GM23338 (cell line): Measurements from ENCODE around the gene FYN. TPM values are rescaled to one million over a fixed set of nuclear protein-coding genes. Genes with fewer than 3 reads are reported as not detected.

Experiments used
- ATAC-seq: fragments of 200-7000 bp; cut with Tn5 transposase; 3 replicates; pipeline ENCODE4 v1.9.1; 2020
- DNase-seq: peaks from one replicate; pipeline ENCODE4 v3.0.0-alpha.2; 2015; ENCODE audit warnings: low spot score
- H2AFZ ChIP-seq: fragments of 200-600 bp; sonication (generic); 2 replicates; pipeline ENCODE4 v1.8.0; 2016; ENCODE audit warnings: antibody characterized with exemption, mild to moderate bottlenecking, moderate library complexity
- H3F3A ChIP-seq: fragments of 200-600 bp; sonication (generic); replicated peaks from 2 replicates; pipeline ENCODE4 v1.8.0; 2017; ENCODE audit warnings: antibody characterized with exemption, mixed run types, low read depth
- H3K27ac ChIP-seq: fragments of 200-600 bp; sonication (generic); 2 replicates; pipeline ENCODE4 v1.6.1; 2016; ENCODE audit warnings: low read depth
- H3K27me3 ChIP-seq: fragments of 200-600 bp; sonication (generic); 2 replicates; pipeline ENCODE4 v1.8.0; 2016; ENCODE audit warnings: mild to moderate bottlenecking, mixed run types, moderate library complexity; ENCODE audit not compliant: insufficient read depth
- H3K36me3 ChIP-seq: fragments of 200-600 bp; sonication (generic); 2 replicates; pipeline ENCODE4 v1.8.0; 2016; ENCODE audit warnings: mild to moderate bottlenecking; ENCODE audit not compliant: insufficient read depth
- H3K4me1 ChIP-seq: fragments of 200-600 bp; sonication (generic); 2 replicates; pipeline ENCODE4 v1.8.0; 2016; ENCODE audit warnings: mild to moderate bottlenecking, moderate library complexity; ENCODE audit not compliant: insufficient read depth
- H3K4me2 ChIP-seq: fragments of 200-600 bp; sonication (generic); 2 replicates; pipeline ENCODE4 v1.7.1; 2017; ENCODE audit warnings: mixed run types
- H3K4me3 ChIP-seq: fragments of 200-600 bp; sonication (generic); 2 replicates; pipeline ENCODE4 v1.6.1; 2016; ENCODE audit warnings: mixed run types
- H3K79me2 ChIP-seq: fragments of 200-600 bp; sonication (generic); replicated peaks from 2 replicates; pipeline ENCODE4 v1.8.0; 2017; ENCODE audit warnings: mild to moderate bottlenecking; ENCODE audit not compliant: insufficient read depth
- H3K9me2 ChIP-seq: fragments of 200-600 bp; sonication (generic); 2 replicates; pipeline ENCODE4 v1.8.0; 2017; ENCODE audit not compliant: insufficient read depth
- H4K20me1 ChIP-seq: fragments of 200-600 bp; sonication (generic); replicated peaks from 2 replicates; pipeline ENCODE4 v1.8.0; 2017; ENCODE audit warnings: mild to moderate bottlenecking; ENCODE audit not compliant: insufficient read depth
- H3K27ac Mint-ChIP-seq: 2 replicates; pipeline ENCODE4 v1.8.0; 2020; ENCODE audit warnings: inconsistent platforms, mild to moderate bottlenecking, moderate library complexity, mixed read lengths
- H3K27me3 Mint-ChIP-seq: 3 replicates; pipeline ENCODE4 v1.8.0; 2022; ENCODE audit warnings: low read depth, mild to moderate bottlenecking, moderate library complexity, mixed read lengths, inconsistent platforms; ENCODE audit not compliant: insufficient read depth, poor library complexity
- H3K36me3 Mint-ChIP-seq: 3 replicates; pipeline ENCODE4 v1.8.0; 2021; ENCODE audit warnings: low read depth, mild to moderate bottlenecking, inconsistent platforms, moderate library complexity, mixed read lengths
- H3K4me1 Mint-ChIP-seq: 3 replicates; pipeline ENCODE4 v1.8.0; 2020; ENCODE audit warnings: mild to moderate bottlenecking, inconsistent platforms, mixed read lengths
- H3K4me3 Mint-ChIP-seq: 3 replicates; pipeline ENCODE4 v1.8.0; 2021; ENCODE audit warnings: moderate library complexity, mild to moderate bottlenecking, inconsistent platforms, mixed read lengths
- H3K9me3 Mint-ChIP-seq: 3 replicates; pipeline ENCODE4 v1.8.0; 2020; ENCODE audit warnings: moderate library complexity, mild to moderate bottlenecking, inconsistent platforms, mixed read lengths
- CTCF ChIP-seq, 2 experiments: fragments of 200-600 bp in 1 of 2; sonication (generic) in 1 of 2; conservative IDR thresholded peaks; 2 replicates each; pipeline versions ENCODE4 v1.5.1 to v1.6.1; 2016 to 2017; ENCODE audit warnings: antibody characterized with exemption in 2 of 2, low read depth in 2 of 2, mild to moderate bottlenecking in 2 of 2, moderate library complexity in 1 of 2
- JUNB ChIP-seq: IDR thresholded peaks from one replicate; pipeline ENCODE4 v1.6.1; 2016; ENCODE audit warnings: antibody characterized with exemption; ENCODE audit not compliant: unreplicated experiment
- REST ChIP-seq: IDR thresholded peaks from one replicate; pipeline ENCODE4 v1.6.1; 2018; ENCODE audit warnings: antibody characterized with exemption; ENCODE audit not compliant: unreplicated experiment
- ZNF462 ChIP-seq: fragments of 250-450 bp; sonication (Bioruptor Pico); IDR thresholded peaks from 2 replicates; pipeline ENCODE4 v1.5.0; 2020; ENCODE audit warnings: mild to moderate bottlenecking, moderate library complexity
- polyA plus RNA-seq: library from polyadenylated mRNA; unstranded; fragments of >200 nt; fragmentation: Nextera tagmentation; extraction: Ambion mirVana; gene quantifications from 2 replicates; pipeline ENCODE4 v1.2.1, GENCODE V29; 2016
- total RNA-seq: library from RNA; depleted of rRNA; stranded (reverse); fragments of >200 nt; shearing (Covaris generic); gene quantifications from 2 replicates; pipeline ENCODE4 v1.2.3, GENCODE V29; 2014

The FYN gene
- total and polyA plus RNA-seq, 2 experiments from 2014 or later, result 46.8 to 143 TPM

- peaks cover 11% of the 10 kb centered on the region; the same call in 1 of the 2 replicates for H3K4me1 ChIP-seq
- no peaks in the 10 kb centered on the region; the same call in 2 of the 3 replicates for H3K36me3 Mint-ChIP-seq
- peaks cover 2% of the 10 kb centered on the region for H3K27me3 Mint-ChIP-seq
- no peaks in the 10 kb centered on the region for H3F3A ChIP-seq
- no peak overlapping the region for H3K4me3 ChIP-seq
- no peaks in the 10 kb centered on the region for H3K9me2 ChIP-seq
- peaks cover 49% of the 10 kb centered on the region for H3K79me2 ChIP-seq
- no peak overlapping the region for H3K4me2 ChIP-seq
- no peak overlapping the region for H3K27ac ChIP-seq
- H3K36me3 ChIP-seq, result no peaks in the 10 kb centered on the region
- peak; percentile 49 for ATAC-seq
- H3K27ac Mint-ChIP-seq, result no peak overlapping the region
- H4K20me1 ChIP-seq, result peaks cover 3% of the 10 kb centered on the region; the same call in 1 of the 2 replicates
- H3K9me3 Mint-ChIP-seq, result no peaks in the 10 kb centered on the region; the same call in 1 of the 3 replicates
- H3K4me3 Mint-ChIP-seq, result no peak overlapping the region
- H2AFZ ChIP-seq, result no peak overlapping the region
- no peaks in the 10 kb centered on the region for H3K27me3 ChIP-seq
- H3K4me1 Mint-ChIP-seq, result peaks cover 24% of the 10 kb centered on the region
- TF ChIP-seq ZNF462 (CRISPR knock-in tag), result peak; percentile 65; the same call in 1 of the 2 replicates
- TF ChIP-seq JUNB, result no peak
- DNase-seq, result peak; percentile 36
These were observed 81.8 kb downstream of the FYN start for GRCh38 chr6:111791415-111791814.

GRCh38 chr6:111789598-111789997 lies 83.7 kb downstream of the FYN start:
- DNase-seq (no peak), ATAC-seq (no peak)
- Histone ChIP-seq H3K9me2 (no peaks in the 10 kb centered on the region), H3K4me3 (no peak overlapping the region), H2AFZ (no peak overlapping the region), H3K36me3 (no peaks in the 10 kb centered on the region), H3F3A (no peaks in the 10 kb centered on the region), H3K4me1 (peaks cover 15% of the 10 kb centered on the region), H3K79me2 (peaks cover 38% of the 10 kb centered on the region), H4K20me1 (no peaks in the 10 kb centered on the region; the same call in 1 of the 2 replicates), H3K27ac (no peak overlapping the region), H3K4me2 (no peak overlapping the region), H3K27me3 (no peaks in the 10 kb centered on the region)
- Mint-ChIP-seq H3K4me3 (no peak overlapping the region), H3K27me3 (peaks cover 2% of the 10 kb centered on the region), H3K9me3 (no peaks in the 10 kb centered on the region; the same call in 1 of the 3 replicates), H3K36me3 (peaks cover 3% of the 10 kb centered on the region; the same call in 1 of the 3 replicates), H3K27ac (no peak overlapping the region), H3K4me1 (peaks cover 22% of the 10 kb centered on the region)
- TF ChIP-seq CTCF (conservative IDR thresholded peaks at IDR 0.05; ENCODE audit: low read depth in 2 of 2) (no peak), REST (no peak)
